Testis (tissue), 3 donors: ENCODE results near the gene SLC6A17. TPM values are rescaled to one million over a fixed set of nuclear protein-coding genes. Genes with fewer than 3 reads are reported as not detected.
A peak's percentile ranks its signal among the peaks of the same experiment; 100 is the strongest.

Experiments used
- DNase-seq: peaks from one replicate; pipeline ENCODE4 v3.0.0-alpha.2; 2019
- H3K27ac ChIP-seq, 2 donors: fragments of 200-600 bp; sonication (generic); one replicate each; pipeline ENCODE4 v1.5.1; 2019
- H3K27me3 ChIP-seq: fragments of 200-600 bp; sonication (generic); one replicate; pipeline ENCODE4 v1.5.1; 2019
- H3K36me3 ChIP-seq: fragments of 200-600 bp; sonication (generic); one replicate; pipeline ENCODE4 v1.5.1; 2017; ENCODE audit warnings: low read depth; ENCODE audit errors: missing control alignments
- H3K4me1 ChIP-seq: fragments of 200-600 bp; sonication (generic); one replicate; pipeline ENCODE4 v1.5.1; 2019
- H3K4me3 ChIP-seq, 2 donors: fragments of 200-600 bp; sonication (generic); one replicate each; pipeline ENCODE4 v1.5.1; 2017 to 2019
- H3K9me3 ChIP-seq: fragments of 200-600 bp; sonication (generic); one replicate; pipeline ENCODE4 v1.5.1; 2017
- CTCF ChIP-seq, 3 experiments: fragments of 450-650 bp in 2 of 3; fragments of 200-600 bp in 1 of 3; sonication (generic) in 1 of 3; IDR thresholded peaks; one replicate each; pipeline ENCODE4 v1.5.1; 2016 to 2019; ENCODE audit warnings: antibody characterized with exemption in 3 of 3, mild to moderate bottlenecking in 2 of 3, moderate library complexity in 1 of 3
- POLR2A ChIP-seq: fragments of 450-650 bp; IDR thresholded peaks from one replicate; pipeline ENCODE4 v1.6.1; 2017; ENCODE audit warnings: antibody characterized with exemption, mild to moderate bottlenecking, moderate library complexity
- WGBS, 2 donors: methylation state at CpG; one replicate each; pipeline ENCODE4 v1.1.5; 2018; 5-methylcytosine and 5-hydroxymethylcytosine counted together
- intact Hi-C: fragments of 100-400 bp; cut with DNase I; formaldehyde crosslinking; loops from one replicate; pipeline ENCODE4 v1.15.1; 2023; ENCODE audit warnings: low total_unique reads
- polyA plus RNA-seq: library from polyadenylated mRNA; stranded (reverse); fragments of 350-450 nt; fragmentation: Illumina TruSeq; extraction: RNeasy Lipid Tissue Mini Kit (QIAGEN cat#74804); gene quantifications from one replicate; pipeline ENCODE4 v1.2.3, GENCODE V29; 2014; ENCODE audit warnings: low read depth, low replicate concordance; ENCODE audit not compliant: insufficient read depth
- total RNA-seq, 2 donors: library from RNA; depleted of rRNA; stranded (reverse); fragments of >200 nt; gene quantifications; one replicate each; pipeline ENCODE4 v1.2.3, GENCODE V29; 2016

The SLC6A17 gene
- total and polyA plus RNA-seq, 3 donors from 2014 or later, result 3.6 to 5.3 (median 4.5) TPM

DNA sequence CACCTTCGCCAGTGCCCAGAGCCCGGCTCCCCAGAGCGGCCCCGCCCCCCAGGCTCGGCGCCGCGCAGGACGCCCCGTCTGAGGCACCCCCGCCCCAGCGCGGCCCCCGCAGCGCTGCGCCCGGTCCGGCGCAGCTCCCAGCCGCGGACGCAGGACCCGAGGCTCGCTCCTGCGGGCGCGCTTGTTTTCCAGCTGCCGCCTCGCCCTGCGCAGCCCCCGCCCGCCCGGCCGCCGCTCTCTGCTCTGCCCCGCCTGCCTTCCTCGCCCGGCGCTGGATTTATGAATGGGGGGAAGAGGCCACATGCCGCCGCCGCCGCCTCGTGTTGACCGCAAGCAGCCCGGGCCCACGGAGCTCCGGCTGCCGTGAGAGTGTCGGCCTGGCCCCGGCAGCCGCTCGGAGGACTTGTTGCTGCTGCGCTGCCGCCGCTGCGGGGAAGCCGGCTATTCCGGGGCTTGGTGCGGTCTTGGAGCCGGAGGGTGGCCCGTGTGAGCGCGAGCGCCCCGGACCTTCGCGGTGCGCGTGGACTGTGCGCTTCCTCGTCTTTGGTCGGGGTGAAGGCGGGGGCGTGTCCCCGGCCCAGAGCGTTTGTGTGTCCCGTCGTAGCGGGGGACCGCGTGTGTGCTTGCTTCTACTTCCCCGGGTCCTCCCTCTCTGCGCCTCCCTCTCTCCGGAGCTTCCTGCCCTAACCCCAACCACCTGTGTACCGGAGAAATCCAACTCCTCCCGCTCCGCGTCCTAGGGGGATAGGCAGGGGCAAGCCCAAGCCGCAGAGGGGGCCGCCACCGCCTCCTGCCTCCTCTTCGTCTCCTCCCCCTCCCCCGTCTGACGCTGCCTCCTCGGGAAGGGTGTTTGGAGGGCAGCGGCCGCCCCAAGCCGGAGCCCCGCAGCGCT is 60.6 kb downstream of the SLC6A17 start:
- 0 to 1% methylated on average over 47 to 56 of the region's 101 CpGs for WGBS, 2 donors
- H3K9me3 ChIP-seq, result no peaks in the 10 kb centered on the region
- peak; percentile 49 for DNase-seq
- peaks cover 22% of the 10 kb centered on the region for H3K4me1 ChIP-seq
- intact Hi-C loops, result no loop called here
- peak overlapping the region; percentile 57 to 71 for H3K4me3 ChIP-seq
- H3K36me3 ChIP-seq, result no peaks in the 10 kb centered on the region
- H3K27ac ChIP-seq, result peak overlapping the region; percentile 63 to 76
- no peak for TF ChIP-seq POLR2A
- TF ChIP-seq CTCF (IDR thresholded peaks at IDR 0.05), result no peak
- no peaks in the 10 kb centered on the region for H3K27me3 ChIP-seq

DNA sequence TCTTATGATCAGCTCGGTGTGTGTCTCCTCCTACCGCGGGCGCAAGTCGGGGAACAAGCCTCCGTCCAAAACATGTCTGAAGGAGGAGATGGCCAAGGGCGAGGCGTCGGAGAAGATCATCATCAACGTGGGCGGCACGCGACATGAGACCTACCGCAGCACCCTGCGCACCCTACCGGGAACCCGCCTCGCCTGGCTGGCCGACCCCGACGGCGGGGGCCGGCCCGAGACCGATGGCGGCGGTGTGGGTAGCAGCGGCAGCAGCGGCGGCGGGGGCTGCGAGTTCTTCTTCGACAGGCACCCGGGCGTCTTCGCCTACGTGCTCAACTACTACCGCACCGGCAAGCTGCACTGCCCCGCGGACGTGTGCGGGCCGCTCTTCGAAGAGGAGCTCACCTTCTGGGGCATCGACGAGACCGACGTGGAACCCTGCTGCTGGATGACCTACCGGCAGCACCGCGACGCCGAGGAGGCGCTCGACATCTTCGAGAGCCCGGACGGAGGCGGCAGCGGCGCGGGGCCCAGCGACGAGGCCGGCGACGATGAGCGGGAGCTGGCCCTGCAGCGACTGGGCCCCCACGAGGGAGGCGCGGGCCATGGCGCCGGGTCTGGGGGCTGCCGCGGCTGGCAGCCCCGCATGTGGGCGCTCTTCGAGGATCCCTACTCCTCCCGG is 61.3 kb downstream of the SLC6A17 start:
- no peak for TF ChIP-seq POLR2A
- no peak for TF ChIP-seq CTCF (IDR thresholded peaks at IDR 0.05)
- Histone ChIP-seq H3K27me3 (no peaks in the 10 kb centered on the region), H3K27ac (no peak overlapping the region), H3K9me3 (no peaks in the 10 kb centered on the region), H3K4me3 (peak overlapping the region; percentile 57 to 71), H3K36me3 (no peaks in the 10 kb centered on the region), H3K4me1 (peaks cover 26% of the 10 kb centered on the region)
- intact Hi-C loops, result no loop called here
- peak; percentile 26 for DNase-seq
- 0 to 17% methylated on average over 8 to 61 of the region's 81 CpGs for WGBS, 2 donors

- TF ChIP-seq POLR2A (no peak), CTCF (IDR thresholded peaks at IDR 0.05) (no peak)
- peaks cover 26% of the 10 kb centered on the region for H3K4me1 ChIP-seq
- H3K27ac ChIP-seq, result no peak overlapping the region
- 39 to 42% methylated on average over 19 to 20 of the region's 20 CpGs for WGBS, 2 donors
- H3K4me3 ChIP-seq, result peak overlapping the region; percentile 57 to 71
- no peaks in the 10 kb centered on the region for H3K9me3 ChIP-seq
- intact Hi-C loops, result no loop called here
- no peaks in the 10 kb centered on the region for H3K36me3 ChIP-seq
- no peak for DNase-seq
- H3K27me3 ChIP-seq, result no peaks in the 10 kb centered on the region
Observed at GRCh38 chr1:110212169-110213142, 62.2 kb downstream of the SLC6A17 start.

- no peak for DNase-seq
- Histone ChIP-seq H3K27me3 (no peaks in the 10 kb centered on the region), H3K4me1 (peaks cover 26% of the 10 kb centered on the region), H3K9me3 (no peaks in the 10 kb centered on the region), H3K27ac (no peak overlapping the region), H3K4me3 (no peak overlapping the region), H3K36me3 (no peaks in the 10 kb centered on the region)
- WGBS, 2 donors, result 58 to 60% methylated on average over 2 of the region's 2 CpGs
- intact Hi-C loops, result no loop called here
- TF ChIP-seq POLR2A (no peak), CTCF (IDR thresholded peaks at IDR 0.05) (no peak)
Observed at GRCh38 chr1:110213143-110213540, 62.8 kb downstream of the SLC6A17 start.
